Activated CD8-positive, alpha-beta memory T cell treated with anti-CD3 and anti-CD28 coated beads for 36 hours (primary cell): ENCODE measurements around the gene ABCA2. TPM values are rescaled to one million over a fixed set of nuclear protein-coding genes. Genes with fewer than 3 reads are reported as not detected.

Experiments
- CTCF ChIA-PET: fragments of 350-600 bp; sonication (Branson Sonifier 250); formaldehyde crosslinking; loops from one replicate; lab custom pipeline; 2021; ENCODE audit warnings: antibody characterized with exemption; lab: Charles Lee
- POLR2A ChIA-PET: fragments of 350-600 bp; sonication (Branson Sonifier 250); formaldehyde crosslinking; loops from one replicate; lab custom pipeline; 2021; ENCODE audit warnings: antibody characterized with exemption; lab: Charles Lee
- total RNA-seq, 2 experiments: library from RNA; stranded (reverse); gene quantifications; one replicate each; pipeline ENCODE4 v1.2.3, GENCODE V29; 2021

The ABCA2 gene
- total RNA-seq, 2 experiments from 2014 or later = 9.8 to 10.3 TPM

DNA sequence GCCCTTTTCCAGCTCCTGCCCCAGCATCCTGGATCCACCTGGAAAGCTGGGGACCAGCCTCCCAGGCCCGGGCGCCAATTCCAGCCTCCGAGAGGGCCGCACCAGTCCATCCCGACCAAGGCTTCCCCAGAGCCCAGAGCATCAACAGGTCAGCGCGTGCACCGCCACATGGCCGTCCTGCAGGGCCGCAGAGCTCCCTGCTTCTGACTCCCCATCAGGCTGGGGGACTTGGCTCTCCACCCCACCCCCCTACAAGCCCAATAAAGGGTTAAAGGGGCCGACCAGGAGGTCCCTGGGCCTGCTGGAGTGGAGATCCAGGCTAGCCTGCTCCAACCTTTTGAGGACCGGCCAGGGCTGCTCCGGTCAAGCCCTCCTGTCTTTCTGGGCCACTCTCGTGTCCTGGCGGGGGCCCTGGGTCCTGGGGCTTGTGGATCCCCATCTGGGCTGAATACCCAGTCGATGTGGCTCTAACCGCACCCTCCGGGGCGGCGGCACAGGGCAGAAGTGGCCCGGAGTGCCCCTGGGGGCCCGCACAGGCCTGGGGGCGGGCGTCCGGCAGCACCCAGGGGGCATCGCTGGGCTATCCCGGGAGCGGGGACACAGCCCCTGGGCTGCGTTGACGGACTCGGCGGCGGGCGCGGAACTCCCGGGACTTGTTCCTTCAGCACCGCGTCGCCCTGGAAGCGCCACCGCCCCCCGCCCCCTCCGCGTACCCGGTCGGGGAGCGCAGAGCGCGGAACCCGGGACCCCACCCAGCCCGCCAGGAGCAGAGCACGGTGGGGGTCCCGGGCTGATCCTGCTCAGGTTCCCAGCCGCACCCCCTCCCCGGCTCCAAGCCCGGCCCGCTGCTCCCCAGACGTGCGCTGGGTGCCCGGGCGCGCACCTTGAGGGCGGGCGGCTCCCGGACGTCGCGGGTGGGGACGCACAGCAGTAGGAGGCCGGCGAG, 25.2 kb upstream of the ABCA2 start:
- ChIA-PET CTCF (interaction anchor here (0.6 to 2.7 kb wide), 6 partner anchors 14 to 312 kb away, joined by 3 to 17 read pairs (median 6); no protein-coding TSS in a partner anchor), POLR2A (interaction anchor here (0.6 kb wide), 1 partner anchor 48 kb away, joined by 4 read pairs; no protein-coding TSS in a partner anchor)

GRCh38 chr9:137052293-137052692, 24.3 kb upstream of the ABCA2 start:
- ChIA-PET POLR2A (interaction anchor here (0.5 to 0.6 kb wide), 2 partner anchors 18 to 49 kb away, joined by 4 read pairs; no protein-coding TSS in a partner anchor), CTCF (interaction anchor here (0.6 to 2.7 kb wide), 6 partner anchors 15 to 315 kb away, joined by 3 to 17 read pairs (median 6); no protein-coding TSS in a partner anchor)

- POLR2A ChIA-PET = no interaction called here
Observed at GRCh38 chr9:137051145-137051724, 23.2 kb upstream of the ABCA2 start.

GRCh38 chr9:137050570-137050969, 22.5 kb upstream of the ABCA2 start:
- ChIA-PET CTCF (interaction anchor here (4.8 kb wide), 1 partner anchor 17 kb away, joined by 120 read pairs; the partner anchor contains the start of gene SAPCD2), POLR2A (no interaction called here)

More at GRCh38 chr9:137051145-137051724, 23.2 kb upstream of the ABCA2 start:
- CTCF ChIA-PET = interaction anchor here (2.7 kb wide), 1 partner anchor 17 kb away, joined by 13 read pairs; no protein-coding TSS in a partner anchor

DNA sequence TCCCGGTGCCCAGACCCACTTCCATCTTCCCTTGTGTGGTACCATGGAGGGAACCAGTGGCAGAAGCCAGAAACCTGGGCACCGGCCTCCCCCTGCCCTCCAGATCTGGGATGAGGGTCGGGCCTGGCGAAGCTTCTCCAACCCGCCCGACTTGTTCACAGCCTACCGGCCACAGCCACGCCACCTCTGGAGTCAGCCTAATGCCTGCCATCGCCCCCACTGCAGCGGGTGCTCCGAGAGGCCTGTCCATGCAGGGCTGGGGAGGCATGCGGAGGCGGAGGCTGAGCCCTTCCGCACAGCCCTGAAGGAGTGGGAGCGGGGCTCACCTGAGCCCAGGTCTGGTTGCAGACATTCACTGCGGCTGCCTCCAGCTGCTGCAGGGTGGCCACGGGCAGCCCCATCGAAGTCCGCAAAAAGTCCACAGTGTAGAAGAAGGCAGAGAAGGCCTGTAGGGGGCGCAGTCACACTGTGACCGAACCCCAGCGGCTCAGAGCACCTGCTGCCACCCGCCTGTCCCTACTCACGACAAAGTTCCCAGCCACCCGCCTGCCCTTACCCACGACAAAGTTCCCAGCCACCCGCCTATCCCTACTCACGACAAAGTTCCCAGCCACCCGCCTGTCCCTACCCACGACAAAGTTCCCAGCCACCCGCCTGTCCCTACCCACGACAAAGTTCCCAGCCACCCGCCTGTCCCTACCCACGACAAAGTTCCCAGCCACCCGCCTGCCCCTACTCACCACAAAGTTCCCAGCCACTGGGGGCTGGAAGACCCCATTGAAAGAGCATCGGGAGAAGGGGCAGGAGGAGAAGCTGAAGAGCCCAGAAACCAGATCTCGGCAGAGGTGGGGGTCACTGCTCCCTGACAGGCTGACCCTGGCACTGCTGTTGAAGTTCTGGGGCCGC, 21.8 kb upstream of the ABCA2 start:
- CTCF ChIA-PET = interaction anchor here (0.6 to 4.8 kb wide), 6 partner anchors 11 to 171 kb away, joined by 3 to 120 read pairs (median 6); partner anchors contain the start of genes CLIC3 and SAPCD2
- POLR2A ChIA-PET = no interaction called here

DNA sequence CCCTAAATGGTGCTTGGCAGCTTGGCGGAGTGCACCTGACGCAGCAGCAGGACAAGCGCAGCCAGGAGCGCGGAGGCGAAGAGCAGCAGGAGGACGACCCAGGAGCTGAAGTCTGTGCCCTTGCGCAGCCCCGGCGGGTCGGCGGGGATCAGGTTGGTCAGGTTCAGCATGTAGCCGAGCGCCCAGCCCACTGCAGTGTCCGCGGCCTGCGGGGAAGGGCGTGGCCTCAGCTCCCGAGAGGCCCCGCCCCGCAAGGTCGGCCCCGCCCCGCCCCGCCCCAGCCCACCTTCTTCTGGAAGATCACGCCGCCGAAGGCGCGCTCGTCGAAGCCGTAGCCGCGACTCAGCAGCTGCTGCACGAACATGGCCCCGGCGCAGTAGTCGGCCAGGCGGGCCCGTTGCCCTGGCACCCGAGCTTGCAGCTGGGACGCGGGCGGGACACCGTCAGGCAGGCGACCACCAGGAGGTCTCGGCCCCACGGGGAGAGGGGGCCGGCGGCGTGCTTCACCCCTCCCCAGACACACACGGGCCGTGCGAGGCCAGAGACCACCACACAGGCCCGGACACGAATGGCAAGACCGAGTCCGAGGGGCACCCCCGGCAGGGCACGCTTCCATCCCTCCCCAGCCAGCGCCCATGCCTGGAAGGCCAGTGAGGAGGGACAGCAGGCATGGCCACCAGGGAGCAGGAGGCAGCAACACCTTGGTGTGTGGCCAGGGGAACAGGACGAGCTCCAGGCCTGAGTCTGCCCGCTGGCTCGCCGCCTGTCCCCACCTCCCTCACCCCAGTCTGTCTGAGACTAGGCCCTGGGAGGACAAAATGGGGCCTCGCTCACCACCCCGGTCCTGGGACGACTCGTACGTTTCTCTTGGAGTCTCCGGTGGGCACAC, 20.9 kb upstream of the ABCA2 start:
- POLR2A ChIA-PET = interaction anchor here (0.9 kb wide), 1 partner anchor 9 kb away, joined by 3 read pairs; no protein-coding TSS in a partner anchor
- CTCF ChIA-PET = interaction anchor here (1.0 to 4.8 kb wide), 6 partner anchors 12 to 150 kb away, joined by 3 to 120 read pairs (median 8); partner anchors contain the start of genes CLIC3 and SAPCD2

- ChIA-PET POLR2A (interaction anchor here (0.6 to 1.3 kb wide), 6 partner anchors 11 to 249 kb away, joined by 3 to 8 read pairs (median 4); partner anchors contain the start of gene MAN1B1), CTCF (interaction anchor here (0.6 to 4.8 kb wide), 27 partner anchors 9 to 257 kb away, joined by 3 to 120 read pairs (median 4); partner anchors contain the start of genes ABCA2, FUT7, MAN1B1 and PAXX)
Observed at GRCh38 chr9:137046088-137046787, 18.2 kb upstream of the ABCA2 start, which contains the start of gene NPDC1. TSS of gene NPDC1 (minus strand) at chr9:137046177. CDS start at chr9:137045989, 188 bp downstream.

DNA sequence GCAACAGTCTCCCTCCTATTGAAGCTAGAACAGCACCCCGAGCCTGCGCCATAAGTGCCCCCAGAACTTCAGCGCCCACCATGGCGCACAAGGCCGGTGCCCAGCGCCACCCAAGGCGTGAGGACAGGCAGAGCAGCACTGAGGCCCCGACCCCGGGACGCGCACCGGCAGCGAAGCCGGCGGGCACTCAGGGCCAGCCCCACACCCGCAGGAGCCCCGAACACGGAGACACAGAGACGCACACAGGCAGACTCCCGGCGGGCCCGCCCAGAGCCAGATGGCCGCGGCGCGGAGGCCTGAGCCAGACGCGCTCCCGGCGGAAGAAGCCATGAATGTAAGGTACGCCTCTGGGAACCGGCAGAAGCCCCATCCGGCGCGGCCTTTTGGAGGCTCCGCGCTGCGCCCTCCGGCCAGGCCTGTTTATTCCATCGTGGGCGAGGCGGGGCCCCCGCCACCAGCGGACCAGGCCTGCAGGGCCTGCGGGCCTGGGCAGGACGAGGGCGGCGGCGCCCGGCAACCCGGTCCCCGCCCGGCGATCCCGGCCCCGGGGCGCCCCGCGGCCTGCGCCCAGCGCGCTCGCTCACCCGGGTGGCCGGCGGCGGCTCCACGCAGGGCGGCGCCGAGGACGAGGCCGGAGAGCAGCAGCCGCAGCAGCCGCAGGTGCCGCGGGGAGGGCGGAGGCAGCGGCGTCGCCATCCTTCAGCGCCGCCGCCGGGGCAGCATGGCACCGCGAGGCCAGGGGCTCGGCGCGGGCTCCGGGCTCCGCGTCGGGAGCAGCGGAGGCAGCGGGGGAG, 17.5 kb upstream of the ABCA2 start:
- CTCF ChIA-PET = interaction anchor here (0.8 to 4.8 kb wide), 15 partner anchors 9 to 256 kb away, joined by 3 to 120 read pairs (median 4); partner anchors contain the start of genes ABCA2, FUT7 and SAPCD2
- POLR2A ChIA-PET = interaction anchor here (0.6 to 1.2 kb wide), 2 partner anchors 11 to 246 kb away, joined by 3 to 6 read pairs; no protein-coding TSS in a partner anchor

DNA sequence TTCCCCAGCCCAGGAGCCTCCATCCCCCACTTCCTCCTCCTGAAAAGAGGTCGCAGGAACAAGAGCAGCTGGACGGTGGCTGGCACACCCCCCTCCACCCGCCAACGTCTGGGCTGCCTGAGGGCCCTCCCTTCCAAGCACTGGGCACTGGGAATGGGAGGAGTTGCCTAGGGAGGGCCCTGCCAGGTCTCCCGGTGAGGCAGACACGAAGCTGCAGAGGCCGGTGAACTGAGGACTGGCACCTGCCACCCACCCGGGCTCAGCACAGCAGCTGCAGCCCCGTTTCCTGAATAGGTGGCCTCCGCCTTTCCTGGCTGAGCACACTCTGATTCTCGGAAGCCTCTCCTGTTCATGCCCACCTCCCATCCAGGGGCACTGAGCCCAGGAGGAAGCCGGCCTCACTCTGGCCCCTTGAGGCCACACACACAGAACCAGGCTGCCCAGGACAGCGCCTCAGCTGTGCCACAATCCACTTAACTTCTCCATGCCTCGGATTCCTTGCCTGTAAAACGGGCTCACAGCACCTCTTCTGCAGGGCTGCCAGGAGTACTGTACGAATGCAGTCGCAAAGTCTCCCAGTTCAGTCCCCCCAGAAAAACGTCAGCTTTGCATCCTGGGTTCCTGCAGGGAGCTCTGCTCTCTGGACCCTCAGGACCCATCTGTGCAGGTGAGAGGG, 16.6 kb upstream of the ABCA2 start:
- CTCF ChIA-PET = interaction anchor here (0.8 to 2.4 kb wide), 11 partner anchors 10 to 192 kb away, joined by 3 to 17 read pairs (median 4); partner anchors contain the start of genes FUT7 and RNF224
- POLR2A ChIA-PET = interaction anchor here (0.7 to 1.2 kb wide), 2 partner anchors 10 to 23 kb away, joined by 6 to 10 read pairs; no protein-coding TSS in a partner anchor

DNA sequence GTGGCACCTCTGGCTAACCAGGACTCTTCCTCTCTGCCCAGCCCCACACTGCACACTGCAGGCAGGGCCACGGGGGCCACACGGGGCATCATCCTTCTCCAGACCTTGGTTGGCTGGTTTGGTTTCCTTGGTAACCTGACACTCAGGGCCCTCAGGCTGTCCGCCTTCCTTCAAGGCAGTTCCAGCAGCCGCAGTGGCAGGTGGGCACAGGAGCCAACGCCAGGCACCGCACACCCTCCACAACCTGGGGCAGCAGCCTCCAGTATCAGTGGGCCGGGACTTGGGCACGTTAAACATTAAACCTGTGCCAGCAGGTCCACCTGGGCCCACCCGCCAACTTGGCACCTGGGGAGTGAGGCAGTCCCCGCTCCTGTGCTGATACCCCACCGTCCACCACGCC, 16.0 kb upstream of the ABCA2 start:
- CTCF ChIA-PET = interaction anchor here (1.0 to 2.4 kb wide), 8 partner anchors 9 to 183 kb away, joined by 3 to 17 read pairs (median 5); partner anchors contain the start of gene RNF224
- POLR2A ChIA-PET = interaction anchor here (1.2 kb wide), 1 partner anchor 9 kb away, joined by 6 read pairs; no protein-coding TSS in a partner anchor

- CTCF ChIA-PET = interaction anchor here (0.7 to 2.4 kb wide), 5 partner anchors 8 to 21 kb away, joined by 3 to 17 read pairs (median 8); no protein-coding TSS in a partner anchor
- POLR2A ChIA-PET = interaction anchor here (0.7 kb wide), 1 partner anchor 50 kb away, joined by 9 read pairs; no protein-coding TSS in a partner anchor
Observed at GRCh38 chr9:137042751-137043727, 15.0 kb upstream of the ABCA2 start.

- ChIA-PET POLR2A (no interaction called here), CTCF (no interaction called here)
Observed at GRCh38 chr9:137041124-137041523, 13.1 kb upstream of the ABCA2 start.

DNA sequence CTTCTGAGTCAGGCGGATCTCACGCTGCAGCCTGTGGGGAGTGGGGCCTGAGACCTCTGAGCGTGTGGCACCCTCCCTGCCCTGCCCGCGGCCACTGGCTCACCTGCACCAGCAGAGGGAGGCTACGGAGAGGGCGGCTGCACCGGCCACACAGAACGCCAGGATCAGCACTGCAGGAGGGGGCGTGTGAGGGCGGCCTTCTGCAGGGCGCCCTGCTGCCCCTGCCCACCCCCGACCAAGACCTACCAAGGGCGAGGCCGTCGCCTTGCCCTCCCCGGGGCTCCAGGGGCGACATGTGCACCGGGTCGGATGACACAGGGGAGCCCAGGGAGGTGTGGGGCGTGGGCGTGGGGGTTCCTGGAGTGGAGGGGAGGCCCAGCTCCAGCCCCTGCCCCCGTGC, 12.5 kb upstream of the ABCA2 start:
- ChIA-PET CTCF (interaction anchor here (1.0 to 7.5 kb wide), 2 partner anchors 7 to 34 kb away, joined by 3 to 43 read pairs; partner anchors contain the start of gene NPDC1), POLR2A (no interaction called here)
